ENCODE measurements around the gene RHOT2.
A peak's percentile ranks its signal among the peaks of the same experiment; 100 is the strongest.

RHOT2 gene

GRCh38 chr16:667780-668518 lies at the start of gene RHOT2:
TSS of gene RHOT2 (plus strand) at chr16:668132. CDS start at chr16:668200, 68 bp downstream.
- H3K9ac ChIP-seq: peak within 1 kb of the TSS; percentile 77
- no peaks in the 10 kb centered on the region for H3K27me3 ChIP-seq (ENCODE audit: control insufficient read depth, insufficient read depth, low read length)
- peak; percentile 98 for TF ChIP-seq CTCF (IDR thresholded peaks at IDR 0.05)
- no peaks in the 10 kb centered on the region for H3K36me3 ChIP-seq (ENCODE audit: control insufficient read depth, insufficient read depth, low read length)
- peak within 1 kb of the TSS; percentile 88 for H3K4me3 ChIP-seq (ENCODE audit: low read depth, low read length)
- peak within 1 kb of the TSS; percentile 91 for H3K4me2 ChIP-seq (ENCODE audit: low read length)
- H2AFZ ChIP-seq: peak within 1 kb of the TSS; percentile 93
- peaks cover 10% of the 10 kb centered on the region for H3K4me1 ChIP-seq
- H3K79me2 ChIP-seq: peaks cover 5% of the 10 kb centered on the region
- H3K27ac ChIP-seq: peak within 1 kb of the TSS; percentile 60
- H3K9me3 ChIP-seq (ENCODE audit: control insufficient read depth, low read length): no peaks in the 10 kb centered on the region

- Histone ChIP-seq H3K79me2 (peaks cover 8% of the 10 kb centered on the region), H3K27ac (no peak overlapping the region), H3K4me1 (peaks cover 7% of the 10 kb centered on the region), H3K9ac (no peak overlapping the region), H3K4me2 (ENCODE audit: low read length) (no peak overlapping the region), H3K36me3 (ENCODE audit: control insufficient read depth, insufficient read depth, low read length) (no peaks in the 10 kb centered on the region), H3K4me3 (ENCODE audit: low read depth, low read length) (no peak overlapping the region), H3K9me3 (ENCODE audit: control insufficient read depth, low read length) (no peaks in the 10 kb centered on the region), H3K27me3 (ENCODE audit: control insufficient read depth, insufficient read depth, low read length) (no peaks in the 10 kb centered on the region), H2AFZ (no peak overlapping the region)
- TF ChIP-seq CTCF (IDR thresholded peaks at IDR 0.05): no peak
Observed at GRCh38 chr16:619476-620100, 48.3 kb upstream of the RHOT2 start.

- no peak for TF ChIP-seq CTCF (IDR thresholded peaks at IDR 0.05)
- H3K79me2 ChIP-seq: peaks cover 3% of the 10 kb centered on the region
- H3K9ac ChIP-seq: no peak overlapping the region
- H3K27me3 ChIP-seq (ENCODE audit: control insufficient read depth, insufficient read depth, low read length): no peaks in the 10 kb centered on the region
- peaks cover 7% of the 10 kb centered on the region for H3K4me1 ChIP-seq
- no peak overlapping the region for H3K4me3 ChIP-seq (ENCODE audit: low read depth, low read length)
- H3K9me3 ChIP-seq (ENCODE audit: control insufficient read depth, low read length): no peaks in the 10 kb centered on the region
- no peak overlapping the region for H3K4me2 ChIP-seq (ENCODE audit: low read length)
- no peaks in the 10 kb centered on the region for H3K36me3 ChIP-seq (ENCODE audit: control insufficient read depth, insufficient read depth, low read length)
- no peak overlapping the region for H3K27ac ChIP-seq
- H2AFZ ChIP-seq: no peak overlapping the region
Observed at GRCh38 chr16:620700-621525, 47.0 kb upstream of the RHOT2 start.

GRCh38 chr16:621526-622105 lies 46.3 kb upstream of the RHOT2 start:
- Histone ChIP-seq H3K9ac (no peak overlapping the region), H2AFZ (no peak overlapping the region), H3K4me2 (ENCODE audit: low read length) (no peak overlapping the region), H3K4me1 (peaks cover 7% of the 10 kb centered on the region), H3K79me2 (peaks cover 3% of the 10 kb centered on the region), H3K27me3 (ENCODE audit: control insufficient read depth, insufficient read depth, low read length) (no peaks in the 10 kb centered on the region), H3K9me3 (ENCODE audit: control insufficient read depth, low read length) (no peaks in the 10 kb centered on the region), H3K27ac (no peak overlapping the region), H3K36me3 (ENCODE audit: control insufficient read depth, insufficient read depth, low read length) (no peaks in the 10 kb centered on the region), H3K4me3 (ENCODE audit: low read depth, low read length) (no peak overlapping the region)
- TF ChIP-seq CTCF (IDR thresholded peaks at IDR 0.05): no peak

Measured in parathyroid adenoma (tissue), 2 donors.